CD4-positive, alpha-beta T cell treated with Interferon gamma for 1 hour (primary cell): ENCODE measurements around the gene KDM8.
"Not testable (repeated sequence)": the region's sequence is repeated elsewhere in the genome, so short reads cannot be mapped to it uniquely, and the experiment has no call there.

Source experiments
- DNase-seq: peaks from one replicate; pipeline ENCODE4 v3.0.0-alpha.2; 2020

Gene KDM8

GRCh38 chr16:27193300-27193990 is 9.9 kb upstream of the KDM8 start:
- DNase-seq = no peak

- no peak for DNase-seq
Measured at GRCh38 chr16:27195076-27195741, 8.1 kb upstream of the KDM8 start.

- DNase-seq = peak; percentile 56
Measured at GRCh38 chr16:27195941-27196595, 7.3 kb upstream of the KDM8 start.

- DNase-seq = no peak
Measured at GRCh38 chr16:27197004-27197403, 6.3 kb upstream of the KDM8 start.

- DNase-seq = no peak
Measured at GRCh38 chr16:27198451-27199234, 4.7 kb upstream of the KDM8 start.

GRCh38 chr16:27199235-27199586 is 4.1 kb upstream of the KDM8 start:
- no peak for DNase-seq

GRCh38 chr16:27199736-27200135 is 3.6 kb upstream of the KDM8 start:
- DNase-seq = peak; percentile 22

- not testable (repeated sequence) for DNase-seq
Measured at GRCh38 chr16:27200914-27201313, 2.4 kb upstream of the KDM8 start.

- no peak for DNase-seq
Measured at GRCh38 chr16:27202923-27203506, 311 bp upstream of the KDM8 start.

GRCh38 chr16:27204312-27204915 is 1.1 kb downstream of the KDM8 start:
- no peak for DNase-seq

- DNase-seq = no peak
Measured at GRCh38 chr16:27205423-27206065, 2.2 kb downstream of the KDM8 start.

GRCh38 chr16:27207121-27207520 is 3.8 kb downstream of the KDM8 start:
- not testable (repeated sequence) for DNase-seq

- DNase-seq = no peak
Measured at GRCh38 chr16:27208081-27208680, 4.9 kb downstream of the KDM8 start.

GRCh38 chr16:27208796-27209195 is 5.5 kb downstream of the KDM8 start:
- DNase-seq = no peak

- DNase-seq = no peak
Measured at GRCh38 chr16:27209591-27209990, 6.3 kb downstream of the KDM8 start.

GRCh38 chr16:27210174-27210573 is 6.8 kb downstream of the KDM8 start:
- DNase-seq = no peak

- no peak for DNase-seq
Measured at GRCh38 chr16:27211026-27211425, 7.7 kb downstream of the KDM8 start.

GRCh38 chr16:27214084-27214961 is 11.0 kb downstream of the KDM8 start:
- no peak for DNase-seq

- DNase-seq = no peak
Measured at GRCh38 chr16:27215660-27216059, 12.3 kb downstream of the KDM8 start.

- no peak for DNase-seq
Measured at GRCh38 chr16:27216297-27216885, 13.1 kb downstream of the KDM8 start.
